Astrocyte of the spinal cord (primary cell): Measurements from ENCODE around the gene PTPRQ.

ENCODE experiments used
- DNase-seq: peaks from one replicate; pipeline ENCODE4 v3.0.0; 2011; ENCODE audit warnings: low read depth, low spot score
- H3K4me3 ChIP-seq: 2 replicates; pipeline ENCODE4 v1.5.1; 2011; ENCODE audit warnings: low read depth, mild to moderate bottlenecking, low read length, moderate library complexity
- in situ Hi-C: cut with HindIII; loops from 2 replicates; pipeline ENCODE4 v1.10.0; 2017; ENCODE audit warnings: low sequenced_read_pairs
- TF ChIP-seq, protein P1 (sequence below): IDR thresholded peaks from 2 replicates; pipeline ENCODE4 v1.5.1; 2012; ENCODE audit warnings: low read depth, mild to moderate bottlenecking, low read length, inconsistent platforms

Gene PTPRQ

DNA sequence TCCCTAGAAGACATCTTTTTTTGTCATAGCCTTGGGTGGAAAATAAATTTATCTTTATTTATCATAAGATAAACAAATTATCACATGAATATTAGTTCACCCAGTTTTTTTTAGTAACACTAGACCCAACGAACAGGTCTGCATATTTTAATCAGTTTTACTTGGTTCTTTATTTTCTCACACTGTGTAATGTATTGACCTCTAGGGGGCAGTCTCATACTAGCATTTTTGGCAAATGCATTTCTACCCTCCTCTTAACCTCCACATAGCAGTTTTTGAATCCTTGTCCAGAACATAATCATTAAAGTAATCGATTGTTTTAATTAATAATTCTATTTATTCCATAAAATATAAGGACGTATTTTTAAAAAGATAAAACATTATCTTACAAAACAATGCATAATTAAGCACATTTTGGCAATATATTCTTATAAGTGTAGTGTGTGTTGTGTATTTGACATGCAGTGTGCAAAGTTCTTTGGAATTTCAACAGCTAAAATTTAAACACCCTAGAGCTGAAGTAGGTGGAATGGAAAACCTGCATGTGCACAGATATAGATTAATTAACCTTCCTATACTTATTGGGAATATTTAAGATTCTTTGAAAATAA, 31.6 kb upstream of the PTPRQ start:
- DNase-seq = peak; percentile 69
- TF ChIP-seq, protein P1, sequence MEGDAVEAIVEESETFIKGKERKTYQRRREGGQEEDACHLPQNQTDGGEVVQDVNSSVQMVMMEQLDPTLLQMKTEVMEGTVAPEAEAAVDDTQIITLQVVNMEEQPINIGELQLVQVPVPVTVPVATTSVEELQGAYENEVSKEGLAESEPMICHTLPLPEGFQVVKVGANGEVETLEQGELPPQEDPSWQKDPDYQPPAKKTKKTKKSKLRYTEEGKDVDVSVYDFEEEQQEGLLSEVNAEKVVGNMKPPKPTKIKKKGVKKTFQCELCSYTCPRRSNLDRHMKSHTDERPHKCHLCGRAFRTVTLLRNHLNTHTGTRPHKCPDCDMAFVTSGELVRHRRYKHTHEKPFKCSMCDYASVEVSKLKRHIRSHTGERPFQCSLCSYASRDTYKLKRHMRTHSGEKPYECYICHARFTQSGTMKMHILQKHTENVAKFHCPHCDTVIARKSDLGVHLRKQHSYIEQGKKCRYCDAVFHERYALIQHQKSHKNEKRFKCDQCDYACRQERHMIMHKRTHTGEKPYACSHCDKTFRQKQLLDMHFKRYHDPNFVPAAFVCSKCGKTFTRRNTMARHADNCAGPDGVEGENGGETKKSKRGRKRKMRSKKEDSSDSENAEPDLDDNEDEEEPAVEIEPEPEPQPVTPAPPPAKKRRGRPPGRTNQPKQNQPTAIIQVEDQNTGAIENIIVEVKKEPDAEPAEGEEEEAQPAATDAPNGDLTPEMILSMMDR = peak; percentile 68
- no peak overlapping the region for H3K4me3 ChIP-seq
- in situ Hi-C loops = no loop called here

DNA sequence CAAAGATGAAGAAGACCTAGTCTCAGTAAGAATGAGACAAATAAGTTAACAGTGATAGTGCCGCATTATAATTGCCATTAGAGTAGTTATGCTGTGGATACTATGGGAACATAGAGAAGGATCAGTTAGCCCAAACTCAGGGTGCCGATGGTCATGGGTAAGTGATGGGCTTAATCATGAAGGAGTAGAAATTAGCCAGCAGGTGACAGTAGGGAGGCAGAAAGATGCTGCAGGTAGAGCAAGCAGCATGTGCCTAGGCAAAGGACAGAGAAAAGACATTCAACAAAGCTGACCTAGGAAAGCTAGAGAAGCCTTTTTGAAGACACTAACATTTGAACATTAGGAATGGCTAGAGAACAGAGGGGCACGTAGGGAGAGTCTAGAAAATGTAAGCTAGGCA, 30.6 kb upstream of the PTPRQ start:
- no peak overlapping the region for H3K4me3 ChIP-seq
- TF ChIP-seq, protein P1 = no peak
- DNase-seq = no peak
- in situ Hi-C loops = no loop called here

DNA sequence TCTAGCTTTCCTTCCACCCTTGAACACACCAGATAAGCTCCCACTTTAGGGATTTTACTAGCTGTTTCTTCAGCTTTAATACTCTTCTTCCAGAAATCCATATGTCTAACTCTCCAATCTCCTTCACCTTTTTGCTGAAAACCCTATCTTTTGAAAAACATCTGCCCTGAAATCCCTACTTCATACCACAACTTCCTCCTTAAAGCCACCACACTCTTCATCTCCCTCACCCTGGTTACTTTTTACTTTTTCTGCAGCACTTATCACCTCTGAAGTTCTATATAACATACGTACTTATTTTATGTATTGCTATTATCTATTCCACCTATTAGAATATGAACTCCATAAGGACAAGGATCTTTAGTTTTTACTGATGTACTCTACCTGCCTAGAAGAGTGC, 28.6 kb upstream of the PTPRQ start:
- DNase-seq = no peak
- TF ChIP-seq, protein P1 = no peak
- H3K4me3 ChIP-seq = no peak overlapping the region
- in situ Hi-C loops = no loop called here

DNA sequence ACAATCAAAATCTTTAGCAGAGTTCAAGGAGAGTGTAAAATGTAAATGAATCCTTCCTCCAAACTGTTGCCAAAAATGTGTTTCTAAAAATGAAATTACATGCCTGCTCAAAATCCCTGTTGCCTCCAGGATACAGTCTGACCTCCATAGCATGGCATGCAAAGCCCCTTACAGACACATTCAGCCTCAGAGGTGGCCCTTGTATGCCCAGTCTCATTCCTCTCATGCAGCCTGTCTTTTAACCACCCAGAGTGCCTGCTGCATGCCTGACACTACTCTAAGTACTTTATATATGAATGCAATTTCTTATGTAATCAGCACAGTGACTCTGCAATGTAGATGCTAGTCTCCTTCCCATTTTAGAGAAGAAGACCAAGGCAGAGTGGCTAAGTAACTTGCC, 24.4 kb upstream of the PTPRQ start:
- in situ Hi-C loops = no loop called here
- no peak overlapping the region for H3K4me3 ChIP-seq
- TF ChIP-seq, protein P1 = no peak
- DNase-seq = no peak

DNA sequence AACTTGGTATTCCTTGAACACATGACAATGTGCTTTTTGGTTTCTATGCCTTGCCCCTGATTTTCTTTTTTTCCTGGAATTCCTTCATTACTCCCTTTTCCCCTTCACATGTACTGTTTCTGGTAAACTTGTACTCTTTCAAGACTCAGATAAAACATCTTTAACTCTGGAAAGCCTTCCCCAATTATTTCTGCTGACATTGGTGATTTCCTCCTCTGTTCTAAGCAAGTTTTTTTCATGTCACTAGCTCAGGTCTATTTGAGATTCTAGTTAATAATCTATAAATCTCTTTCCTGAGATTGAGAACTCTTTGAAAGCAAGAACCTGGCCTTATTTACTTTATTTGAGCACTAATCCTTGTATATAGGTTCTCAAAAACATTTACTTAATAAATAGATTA, 24.0 kb upstream of the PTPRQ start:
- in situ Hi-C loops = no loop called here
- TF ChIP-seq, protein P1 = no peak
- no peak overlapping the region for H3K4me3 ChIP-seq
- no peak for DNase-seq

DNA sequence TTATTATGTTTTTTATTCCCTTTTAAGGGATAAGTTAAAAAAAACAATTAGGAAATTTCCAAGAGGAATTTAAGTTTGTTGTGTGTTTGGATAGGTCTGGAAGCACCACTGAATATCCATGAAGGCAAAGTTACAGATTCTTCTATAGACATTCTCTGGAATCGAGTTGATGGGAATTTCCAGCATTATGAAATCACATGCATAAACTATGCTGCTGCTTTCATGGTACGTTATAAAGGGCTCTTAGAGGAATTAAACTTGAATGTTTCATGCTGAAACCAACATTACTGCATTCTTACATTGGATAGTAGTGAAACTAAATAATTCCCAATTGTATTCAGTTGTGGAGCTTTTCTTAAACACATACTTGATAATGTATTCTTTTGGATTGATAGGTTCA, 21.5 kb upstream of the PTPRQ start:
- in situ Hi-C loops = no loop called here
- H3K4me3 ChIP-seq = no peak overlapping the region
- no peak for DNase-seq
- TF ChIP-seq, protein P1 = no peak

DNA sequence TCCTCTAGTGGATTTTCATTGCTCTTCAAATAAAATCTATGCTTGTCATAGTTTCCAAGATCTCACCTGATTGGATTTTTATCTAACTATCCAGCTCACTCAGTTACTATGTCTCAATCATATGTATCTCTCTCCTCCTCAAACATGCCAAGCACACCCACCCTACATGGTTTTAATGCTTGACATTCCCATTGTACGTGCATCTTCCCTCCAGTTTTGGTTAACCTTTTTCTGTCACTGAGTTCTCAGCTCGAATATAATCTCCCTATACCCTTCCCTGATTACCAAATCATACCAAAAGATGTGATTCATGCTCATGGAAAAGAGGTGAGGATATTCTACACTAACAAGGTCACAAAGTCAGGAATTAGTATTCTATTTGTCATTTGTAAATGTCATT, 12.0 kb upstream of the PTPRQ start:
- DNase-seq = no peak
- H3K4me3 ChIP-seq = no peak overlapping the region
- in situ Hi-C loops = no loop called here
- TF ChIP-seq, protein P1 = no peak
